ENCODE results near the gene FAM131C. TPM values are rescaled to one million over a fixed set of nuclear protein-coding genes. Genes with fewer than 3 reads are reported as not detected.
"Not testable (repeated sequence)": the region's sequence is repeated elsewhere in the genome, so short reads cannot be mapped to it uniquely, and the experiment has no call there.

Gene FAM131C
- total RNA-seq, 1 experiment from 2014 or later = 0.41 TPM

GRCh38 chr1:16026723-16027484 lies 46.5 kb downstream of the FAM131C start:
- H3K27me3 Mint-ChIP-seq (ENCODE audit: insufficient read depth, unreplicated experiment) = no peaks in the 10 kb centered on the region

GRCh38 chr1:16026302-16026701 lies 47.1 kb downstream of the FAM131C start:
- H3K4me3 ChIP-seq (ENCODE audit: low read depth, low read length); BruUV-seq (replicated peaks); H3K27me3 ChIP-seq (replicated peaks; ENCODE audit: control insufficient read depth, insufficient read depth, low read length); H3K27me3 Mint-ChIP-seq (ENCODE audit: insufficient read depth, unreplicated experiment); DNase-seq; H3K36me3 ChIP-seq (ENCODE audit: control insufficient read depth, insufficient read depth, low read length); H3K4me3 Mint-ChIP-seq (ENCODE audit: unreplicated experiment); H3K36me3 Mint-ChIP-seq (ENCODE audit: insufficient read depth, unreplicated experiment); H3K4me1 Mint-ChIP-seq (ENCODE audit: low read depth, unreplicated experiment); H3K4me1 ChIP-seq; POLR2A ChIA-PET; intact Hi-C loops (cut with micrococcal nuclease; ENCODE audit: unreplicated experiment); H3K9me3 ChIP-seq; H3K9me3 Mint-ChIP-seq (ENCODE audit: unreplicated experiment); H3K27ac Mint-ChIP-seq (ENCODE audit: unreplicated experiment): not testable (repeated sequence)
- CTCF ChIA-PET = interaction anchor here (0.6 kb wide), 1 partner anchor 69 kb away, joined by 5 read pairs; no protein-coding TSS in a partner anchor

More at GRCh38 chr1:16026723-16027484, 46.5 kb downstream of the FAM131C start:
- peak; percentile 49 to 64 for DNase-seq
- no peak for TF ChIP-seq CTCF (IDR thresholded peaks at IDR 0.05; ENCODE audit: insufficient read depth in 1 of 2, low read depth in 1 of 2, low read length in 1 of 2, severe bottlenecking in 1 of 2, unreplicated experiment in 1 of 2)
- Mint-ChIP-seq H3K9me3 (ENCODE audit: unreplicated experiment) (no peaks in the 10 kb centered on the region), H3K4me3 (ENCODE audit: unreplicated experiment) (peak overlapping the region; percentile 38), H3K27ac (ENCODE audit: unreplicated experiment) (no peak overlapping the region), H3K36me3 (ENCODE audit: insufficient read depth, unreplicated experiment) (no peaks in the 10 kb centered on the region), H3K4me1 (ENCODE audit: low read depth, unreplicated experiment) (no peaks in the 10 kb centered on the region)
- no peaks in the 10 kb centered on the region for H3K36me3 ChIP-seq (ENCODE audit: control insufficient read depth, insufficient read depth, low read length)
- POLR2A ChIA-PET = no interaction called here
- no peaks in the 10 kb centered on the region for H3K9me3 ChIP-seq
- intact Hi-C loops (cut with micrococcal nuclease; ENCODE audit: unreplicated experiment) = no loop called here
- no peak overlapping the region for H3K4me3 ChIP-seq (ENCODE audit: low read depth, low read length)
- H3K27me3 ChIP-seq (replicated peaks; ENCODE audit: control insufficient read depth, insufficient read depth, low read length) = no peaks in the 10 kb centered on the region
- BruUV-seq (replicated peaks) = no TSS peak
- H3K4me1 ChIP-seq = no peaks in the 10 kb centered on the region
- CTCF ChIA-PET = no interaction called here

- TF ChIP-seq CTCF (IDR thresholded peaks at IDR 0.05; ENCODE audit: insufficient read depth in 1 of 2, low read depth in 1 of 2, low read length in 1 of 2, severe bottlenecking in 1 of 2, unreplicated experiment in 1 of 2) = no peak
- no peak for DNase-seq
- Histone ChIP-seq H3K36me3 (ENCODE audit: control insufficient read depth, insufficient read depth, low read length) (no peaks in the 10 kb centered on the region), H3K9me3 (no peaks in the 10 kb centered on the region), H3K27me3 (replicated peaks; ENCODE audit: control insufficient read depth, insufficient read depth, low read length) (no peaks in the 10 kb centered on the region), H3K4me3 (ENCODE audit: low read depth, low read length) (no peak overlapping the region), H3K4me1 (no peaks in the 10 kb centered on the region)
- Mint-ChIP-seq H3K4me3 (ENCODE audit: unreplicated experiment) (no peak overlapping the region), H3K27me3 (ENCODE audit: insufficient read depth, unreplicated experiment) (no peaks in the 10 kb centered on the region), H3K27ac (ENCODE audit: unreplicated experiment) (no peak overlapping the region), H3K36me3 (ENCODE audit: insufficient read depth, unreplicated experiment) (no peaks in the 10 kb centered on the region), H3K9me3 (ENCODE audit: unreplicated experiment) (no peaks in the 10 kb centered on the region), H3K4me1 (ENCODE audit: low read depth, unreplicated experiment) (no peaks in the 10 kb centered on the region)
- BruUV-seq (replicated peaks) = no TSS peak
- POLR2A ChIA-PET = no interaction called here
- CTCF ChIA-PET = interaction anchor here (0.6 kb wide), 1 partner anchor 132 kb away, joined by 9 read pairs; no protein-coding TSS in a partner anchor
- intact Hi-C loops (cut with micrococcal nuclease; ENCODE audit: unreplicated experiment) = no loop called here
Measured at GRCh38 chr1:16023050-16023653, 50.3 kb downstream of the FAM131C start.

Data from Caco-2 (cell line).